Measurements from ENCODE around the gene TGDS. TPM values are rescaled to one million over a fixed set of nuclear protein-coding genes. Genes with fewer than 3 reads are reported as not detected.

Gene TGDS
- total RNA-seq, 4 donors from 2014 or later = 15.8 to 25.2 (median 20.4) TPM

DNA sequence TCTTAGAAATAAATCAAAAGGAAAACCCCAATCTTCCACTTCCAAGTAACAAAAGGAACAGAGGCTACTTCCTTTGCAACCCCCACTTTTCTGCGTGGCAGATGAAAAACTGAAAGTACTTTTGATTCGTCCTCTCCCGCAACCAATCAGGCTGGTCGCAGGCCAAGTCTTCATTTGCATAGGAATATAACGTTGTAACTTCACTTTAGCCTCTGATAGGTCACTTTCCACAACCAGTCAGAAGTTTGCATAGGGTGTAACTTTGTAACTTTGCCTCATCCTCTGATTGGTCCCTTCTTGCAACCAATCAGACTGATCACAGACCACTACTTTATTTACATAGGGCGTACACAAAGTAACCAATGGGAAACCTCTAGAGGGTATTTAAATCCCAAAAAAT lies 37.2 kb downstream of the TGDS start:
- no peak for DNase-seq
- H3K9me3 ChIP-seq = no peaks in the 10 kb centered on the region
- no peaks in the 10 kb centered on the region for H3K4me1 ChIP-seq
- H3K36me3 ChIP-seq = no peaks in the 10 kb centered on the region
- no peak for TF ChIP-seq POLR2A (IDR thresholded peaks at IDR 0.05)
- TF ChIP-seq, protein P1, sequence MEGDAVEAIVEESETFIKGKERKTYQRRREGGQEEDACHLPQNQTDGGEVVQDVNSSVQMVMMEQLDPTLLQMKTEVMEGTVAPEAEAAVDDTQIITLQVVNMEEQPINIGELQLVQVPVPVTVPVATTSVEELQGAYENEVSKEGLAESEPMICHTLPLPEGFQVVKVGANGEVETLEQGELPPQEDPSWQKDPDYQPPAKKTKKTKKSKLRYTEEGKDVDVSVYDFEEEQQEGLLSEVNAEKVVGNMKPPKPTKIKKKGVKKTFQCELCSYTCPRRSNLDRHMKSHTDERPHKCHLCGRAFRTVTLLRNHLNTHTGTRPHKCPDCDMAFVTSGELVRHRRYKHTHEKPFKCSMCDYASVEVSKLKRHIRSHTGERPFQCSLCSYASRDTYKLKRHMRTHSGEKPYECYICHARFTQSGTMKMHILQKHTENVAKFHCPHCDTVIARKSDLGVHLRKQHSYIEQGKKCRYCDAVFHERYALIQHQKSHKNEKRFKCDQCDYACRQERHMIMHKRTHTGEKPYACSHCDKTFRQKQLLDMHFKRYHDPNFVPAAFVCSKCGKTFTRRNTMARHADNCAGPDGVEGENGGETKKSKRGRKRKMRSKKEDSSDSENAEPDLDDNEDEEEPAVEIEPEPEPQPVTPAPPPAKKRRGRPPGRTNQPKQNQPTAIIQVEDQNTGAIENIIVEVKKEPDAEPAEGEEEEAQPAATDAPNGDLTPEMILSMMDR (IDR thresholded peaks at IDR 0.05) = no peak
- H3K27ac ChIP-seq = no peak overlapping the region
- 81 to 85% methylated on average over 6 of the region's 6 CpGs for WGBS, 2 donors
- H3K4me3 ChIP-seq (replicated peaks in 1 of 3) = no peak overlapping the region
- H3K27me3 ChIP-seq = no peaks in the 10 kb centered on the region
- intact Hi-C loops (cut with DNase I) = no loop called here

DNA sequence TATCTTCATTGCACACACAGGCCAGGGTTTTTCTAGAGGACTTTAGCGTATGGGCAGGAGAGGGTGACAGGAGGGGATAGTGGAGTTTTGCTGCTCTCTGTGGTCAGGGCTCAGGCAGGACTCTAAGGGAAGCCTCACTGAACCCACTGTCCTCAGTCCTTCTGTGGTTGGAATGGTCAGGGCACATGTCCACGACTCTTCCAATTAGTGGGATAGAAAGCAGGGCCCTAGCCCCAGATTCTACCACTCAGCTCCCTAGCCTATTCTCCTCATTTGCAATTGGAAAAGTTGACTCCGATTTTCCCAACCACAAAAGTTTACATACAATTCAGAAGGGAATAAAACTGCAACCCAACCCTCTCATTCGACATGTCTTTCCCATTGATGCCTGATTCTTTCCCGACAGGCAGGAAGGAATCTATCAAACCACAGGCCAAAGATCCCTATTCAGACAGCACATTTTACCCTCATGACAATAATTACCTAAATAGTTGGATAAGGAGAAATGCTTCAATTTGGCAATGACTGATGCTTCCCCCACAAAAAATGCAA lies 38.2 kb downstream of the TGDS start:
- no peak overlapping the region for H3K27ac ChIP-seq
- 71 to 72% methylated on average over 5 of the region's 5 CpGs for WGBS, 2 donors

DNA sequence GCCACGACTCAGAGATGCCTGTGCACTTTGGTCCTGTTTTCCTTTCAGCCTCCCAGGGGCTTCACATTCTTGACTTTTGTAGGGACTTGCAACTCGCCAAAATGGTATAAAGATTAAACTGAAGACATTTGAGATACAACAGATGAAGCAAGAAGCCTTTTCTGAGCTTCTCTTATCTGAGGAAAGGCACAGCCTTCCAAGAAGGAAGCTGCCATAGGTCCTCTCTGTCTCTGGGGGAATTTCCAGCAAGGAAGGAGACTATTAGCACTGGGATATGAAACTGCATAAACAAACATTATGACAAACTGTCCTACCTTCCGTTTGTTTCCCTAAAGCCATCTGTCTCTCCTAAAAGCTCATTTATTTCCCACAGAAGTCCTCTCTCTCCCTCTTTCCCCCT lies 39.3 kb downstream of the TGDS start:
- no peak overlapping the region for H3K4me3 ChIP-seq (replicated peaks in 1 of 3)
- no peaks in the 10 kb centered on the region for H3K9me3 ChIP-seq
- no peak for DNase-seq
- no peaks in the 10 kb centered on the region for H3K4me1 ChIP-seq
- H3K27ac ChIP-seq = no peak overlapping the region
- intact Hi-C loops (cut with DNase I) = no loop called here
- no peaks in the 10 kb centered on the region for H3K27me3 ChIP-seq
- WGBS, 2 donors = 62 to 67% methylated on average over 3 of the region's 3 CpGs
- no peak for TF ChIP-seq POLR2A (IDR thresholded peaks at IDR 0.05)
- TF ChIP-seq, protein P1 (IDR thresholded peaks at IDR 0.05) = no peak
- no peaks in the 10 kb centered on the region for H3K36me3 ChIP-seq

More for the DNA sequence above, 38.2 kb downstream of the TGDS start:
- no peak for DNase-seq
- Histone ChIP-seq H3K36me3 (no peaks in the 10 kb centered on the region), H3K9me3 (no peaks in the 10 kb centered on the region), H3K4me1 (no peaks in the 10 kb centered on the region), H3K4me3 (replicated peaks in 1 of 3) (no peak overlapping the region), H3K27me3 (no peaks in the 10 kb centered on the region)
- TF ChIP-seq, protein P1 (IDR thresholded peaks at IDR 0.05) = no peak
- no peak for TF ChIP-seq POLR2A (IDR thresholded peaks at IDR 0.05)
- intact Hi-C loops (cut with DNase I) = no loop called here

DNA sequence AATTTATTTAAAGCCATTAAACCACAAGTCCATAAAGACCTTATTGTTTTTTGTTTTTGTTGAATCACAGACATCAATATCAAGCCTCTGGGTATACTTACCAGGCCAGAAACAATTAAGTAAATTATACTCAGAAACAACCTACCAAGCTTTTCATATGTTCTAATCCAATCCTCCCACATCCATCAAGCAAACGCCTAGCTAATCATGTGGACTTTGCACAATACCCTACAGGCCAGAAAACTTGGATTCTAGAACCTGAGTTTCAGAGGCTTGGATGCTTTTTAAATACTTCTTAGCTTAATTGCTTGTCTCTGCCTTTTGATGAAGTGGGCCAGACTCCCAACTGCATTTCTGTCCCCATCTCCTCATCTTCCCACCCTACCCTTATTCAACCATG lies 39.9 kb downstream of the TGDS start:
- no peak for TF ChIP-seq POLR2A (IDR thresholded peaks at IDR 0.05)
- TF ChIP-seq, protein P1 (IDR thresholded peaks at IDR 0.05) = no peak
- intact Hi-C loops (cut with DNase I) = no loop called here
- 79 to 89% methylated on average over 1 of the region's 1 CpG for WGBS, 2 donors

DNA sequence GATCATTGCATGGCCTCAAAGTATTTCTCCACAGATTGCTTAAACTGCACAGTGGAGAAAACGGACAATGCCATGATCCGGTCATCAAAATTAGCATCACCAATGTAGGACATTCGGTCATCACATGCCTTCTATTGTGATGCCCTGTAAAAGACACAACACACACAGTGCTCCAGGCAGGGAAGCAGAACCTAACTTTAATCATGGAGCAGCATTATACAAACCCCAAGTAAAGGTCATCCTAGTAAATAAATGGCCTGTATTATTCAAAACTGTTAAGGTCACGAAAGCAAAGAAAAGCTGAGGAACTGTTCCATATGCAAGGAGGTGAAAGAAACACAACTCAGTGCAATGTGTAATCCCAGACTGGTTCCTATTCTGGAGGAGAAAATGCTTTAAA lies 42.2 kb downstream of the TGDS start:
- Histone ChIP-seq H3K9me3 (no peaks in the 10 kb centered on the region), H3K4me1 (no peaks in the 10 kb centered on the region), H3K36me3 (no peaks in the 10 kb centered on the region), H3K4me3 (replicated peaks in 1 of 3) (no peak overlapping the region), H3K27ac (no peak overlapping the region), H3K27me3 (no peaks in the 10 kb centered on the region)
- TF ChIP-seq POLR2A (IDR thresholded peaks at IDR 0.05) = no peak
- TF ChIP-seq, protein P1 (IDR thresholded peaks at IDR 0.05) = no peak
- DNase-seq = no peak
- WGBS, 2 donors = 91 to 92% methylated on average over 4 of the region's 4 CpGs
- intact Hi-C loops (cut with DNase I) = no loop called here

More for the DNA sequence above, 39.9 kb downstream of the TGDS start:
- no peak for DNase-seq
- no peak overlapping the region for H3K27ac ChIP-seq
- H3K9me3 ChIP-seq = no peaks in the 10 kb centered on the region
- H3K4me3 ChIP-seq (replicated peaks in 1 of 3) = no peak overlapping the region
- no peaks in the 10 kb centered on the region for H3K36me3 ChIP-seq
- no peaks in the 10 kb centered on the region for H3K27me3 ChIP-seq
- H3K4me1 ChIP-seq = no peaks in the 10 kb centered on the region

All from thyroid gland (tissue), 4 donors.